A172 (cell line): Measurements from ENCODE around the gene TBL3. TPM values are rescaled to one million over a fixed set of nuclear protein-coding genes. Genes with fewer than 3 reads are reported as not detected.
A peak's percentile ranks its signal among the peaks of the same experiment; 100 is the strongest.
"Not testable (repeated sequence)": the region's sequence is repeated elsewhere in the genome, so short reads cannot be mapped to it uniquely, and the experiment has no call there.

ENCODE experiments used
- DNase-seq: peaks from one replicate; pipeline ENCODE4 v3.0.0-alpha.2; 2015; ENCODE audit warnings: low spot score
- total RNA-seq: library from RNA; depleted of rRNA; stranded (reverse); fragments of >200 nt; shearing (Covaris generic); gene quantifications from 2 replicates; pipeline ENCODE4 v1.2.3, GENCODE V29; 2014

Gene TBL3
- total RNA-seq, 1 experiment from 2014 or later: 82.8 TPM

GRCh38 chr16:1999866-2000514 is 28.1 kb downstream of the TBL3 start:
- no peak for DNase-seq

GRCh38 chr16:2001035-2001434 is 29.2 kb downstream of the TBL3 start:
- DNase-seq: no peak

GRCh38 chr16:2001456-2002355 is 29.9 kb downstream of the TBL3 start:
- DNase-seq: no peak

- DNase-seq: no peak
Observed at GRCh38 chr16:2002406-2003230, 30.8 kb downstream of the TBL3 start.

GRCh38 chr16:2003231-2003826 is 31.5 kb downstream of the TBL3 start:
- no peak for DNase-seq

GRCh38 chr16:2003827-2004641 is 32.2 kb downstream of the TBL3 start:
- DNase-seq: peak; percentile 86

GRCh38 chr16:2004795-2005517 is 33.1 kb downstream of the TBL3 start:
- no peak for DNase-seq

GRCh38 chr16:2005646-2006045 is 33.8 kb downstream of the TBL3 start:
- no peak for DNase-seq

- DNase-seq: no peak
Observed at GRCh38 chr16:2006317-2006716, 34.5 kb downstream of the TBL3 start.

- no peak for DNase-seq
Observed at GRCh38 chr16:2007081-2007836, 35.4 kb downstream of the TBL3 start.

- DNase-seq: peak; percentile 77
Observed at GRCh38 chr16:2008009-2008526, 36.2 kb downstream of the TBL3 start.

GRCh38 chr16:2008631-2009163 is 36.8 kb downstream of the TBL3 start:
- DNase-seq: no peak

- DNase-seq: no peak
Observed at GRCh38 chr16:2009164-2009711, 37.4 kb downstream of the TBL3 start.

- DNase-seq: peak; percentile 61
Observed at GRCh38 chr16:2009791-2010510, 38.1 kb downstream of the TBL3 start, which contains the start of gene ZNF598. ZNF598 (minus strand) TSS chr16:2009821.

GRCh38 chr16:2011726-2012125 is 39.9 kb downstream of the TBL3 start:
- not testable (repeated sequence) for DNase-seq

- DNase-seq: no peak
Observed at GRCh38 chr16:2013527-2013926, 41.7 kb downstream of the TBL3 start.

GRCh38 chr16:2015117-2015946 is 43.5 kb downstream of the TBL3 start:
- DNase-seq: peak; percentile 92
